HG02678 (cell line): ENCODE measurements around the gene ECI2.
"Not testable (repeated sequence)": the region's sequence is repeated elsewhere in the genome, so short reads cannot be mapped to it uniquely, and the experiment has no call there.

Experiments
- ATAC-seq: cut with Tn5 transposase; IDR thresholded peaks from one replicate; pipeline ENCODE4 v1.9.1; 2021; ENCODE audit warnings: mild to moderate bottlenecking, moderate library complexity; ENCODE audit not compliant: unreplicated experiment

The ECI2 gene

DNA sequence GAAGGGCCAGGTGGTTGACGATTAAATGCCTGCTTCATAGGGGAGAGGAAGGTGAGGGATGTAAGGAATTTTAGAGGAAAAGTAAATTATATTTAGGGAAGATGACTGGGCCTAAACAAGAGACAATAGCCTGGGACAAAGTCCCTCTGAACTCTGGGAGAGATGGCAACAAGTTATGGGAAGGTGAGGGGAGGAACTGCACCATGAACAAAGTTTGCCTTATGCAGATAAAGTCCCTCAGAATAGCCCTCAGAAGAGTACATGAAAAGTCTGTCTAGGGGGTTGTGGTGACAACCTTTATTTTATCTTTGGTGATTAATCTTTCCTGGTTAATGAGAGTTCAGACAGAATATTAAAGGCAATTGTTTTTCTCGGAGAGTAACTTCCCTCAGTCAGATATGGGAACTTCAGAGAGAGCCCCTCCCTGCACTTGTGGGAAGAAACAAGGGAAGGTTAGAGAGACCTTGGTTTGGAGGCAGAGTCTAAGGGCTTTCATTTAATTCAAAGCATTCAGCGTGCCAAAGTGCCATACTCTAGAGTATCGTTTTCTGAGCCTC is 29.3 kb downstream of the ECI2 start:
- ATAC-seq = no peak

DNA sequence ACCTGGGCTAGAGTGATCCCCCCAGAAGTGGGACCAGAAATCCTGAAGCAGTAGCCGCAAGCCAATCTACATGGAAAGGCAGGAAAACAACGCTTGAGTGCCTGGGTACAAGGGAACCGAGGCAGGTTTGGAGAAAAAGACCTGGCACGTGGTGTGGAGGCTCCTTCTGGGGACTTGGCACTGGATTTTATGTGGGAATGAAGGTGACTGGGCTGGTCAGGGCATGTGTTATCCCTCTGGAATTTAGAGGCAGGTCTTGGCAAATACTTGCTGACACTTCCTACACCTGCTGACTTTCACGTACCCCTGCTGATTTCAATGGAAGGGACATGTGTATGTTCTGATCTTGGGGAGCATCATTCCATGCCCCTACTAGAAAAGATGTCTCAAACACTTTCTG is 31.4 kb downstream of the ECI2 start:
- no peak for ATAC-seq

DNA sequence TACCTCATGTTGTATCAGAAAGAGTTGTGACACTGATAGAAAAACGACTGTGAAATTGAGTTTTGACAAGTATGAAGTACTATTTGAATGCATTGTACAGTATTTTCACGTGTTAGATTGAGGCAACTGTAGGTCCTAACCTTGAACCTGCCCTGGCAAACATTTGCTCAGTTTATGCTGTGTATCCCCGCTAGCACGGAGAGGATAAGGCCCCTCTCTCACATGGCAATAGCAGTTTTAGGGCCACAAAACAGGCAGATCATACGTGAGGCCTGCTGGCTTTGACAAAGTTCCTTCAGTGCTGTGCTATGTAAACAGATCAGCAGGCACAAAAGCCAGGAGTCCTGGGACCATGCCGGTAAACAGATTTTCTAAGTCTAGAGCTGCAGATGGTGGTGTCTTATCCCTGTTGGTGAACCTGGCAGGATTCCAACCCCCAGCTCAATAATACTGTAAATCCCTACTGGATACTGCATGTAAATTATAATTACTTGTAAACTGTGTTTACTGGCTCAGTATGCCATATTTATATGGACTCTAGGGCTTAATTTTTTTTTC is 32.6 kb downstream of the ECI2 start:
- ATAC-seq = no peak

DNA sequence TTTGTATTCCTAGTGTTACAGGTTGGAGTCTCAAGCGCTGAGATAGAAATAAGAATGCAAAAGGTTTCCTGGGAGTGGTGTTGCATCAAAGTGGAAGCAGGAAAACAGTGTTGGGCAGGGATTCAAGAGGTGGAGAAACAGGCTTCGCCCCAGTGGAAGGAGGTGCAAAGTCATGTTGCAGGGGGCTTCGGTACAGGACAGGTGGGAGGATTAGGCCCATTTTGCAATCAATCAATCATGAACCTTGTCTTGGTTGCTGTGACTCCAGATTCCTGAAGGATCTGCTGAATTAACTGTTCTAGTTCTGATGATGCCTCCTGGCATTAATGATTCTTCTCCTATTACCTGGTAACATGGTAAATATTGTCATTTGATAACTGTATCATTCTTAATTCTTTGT is 34.1 kb downstream of the ECI2 start:
- ATAC-seq = no peak

DNA sequence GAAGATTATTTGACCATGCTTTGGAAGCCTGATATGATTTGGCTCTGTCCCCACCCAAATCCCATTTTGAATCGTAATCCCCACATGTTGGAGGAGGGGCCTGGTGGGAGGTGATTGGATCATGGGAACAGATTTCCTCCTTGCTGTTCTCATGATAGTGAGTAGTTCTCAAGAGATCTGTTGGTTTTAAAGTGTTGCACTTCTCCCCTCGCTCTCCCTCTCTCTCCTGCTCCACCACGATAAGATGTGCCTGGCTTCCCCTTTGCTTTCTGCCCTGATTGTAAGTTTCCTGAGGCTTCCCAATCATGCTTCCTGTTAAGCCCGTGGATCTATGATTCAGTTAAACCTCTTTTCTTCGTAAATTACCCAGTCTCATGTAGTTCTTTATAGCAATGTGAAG is 34.7 kb downstream of the ECI2 start:
- ATAC-seq = no peak

DNA sequence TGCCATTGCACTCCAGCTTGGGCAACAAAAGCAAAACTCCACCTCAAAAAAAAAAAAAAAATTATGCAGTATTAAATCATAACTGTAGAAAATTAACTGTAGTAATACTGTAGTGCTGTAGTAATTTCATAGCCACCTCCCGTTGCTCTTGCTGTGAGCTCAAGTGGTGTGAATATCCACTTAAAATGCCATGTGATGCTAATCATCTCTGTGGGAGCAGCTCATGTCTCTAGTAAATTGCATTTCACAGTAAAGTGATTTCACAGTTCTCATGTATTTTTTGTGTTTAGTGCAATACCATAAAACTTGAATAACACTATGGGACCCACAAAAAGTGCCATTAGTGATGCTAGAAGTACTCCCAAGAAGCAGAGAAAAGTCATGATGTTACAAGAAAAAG is 42.1 kb downstream of the ECI2 start:
- ATAC-seq = no peak

DNA sequence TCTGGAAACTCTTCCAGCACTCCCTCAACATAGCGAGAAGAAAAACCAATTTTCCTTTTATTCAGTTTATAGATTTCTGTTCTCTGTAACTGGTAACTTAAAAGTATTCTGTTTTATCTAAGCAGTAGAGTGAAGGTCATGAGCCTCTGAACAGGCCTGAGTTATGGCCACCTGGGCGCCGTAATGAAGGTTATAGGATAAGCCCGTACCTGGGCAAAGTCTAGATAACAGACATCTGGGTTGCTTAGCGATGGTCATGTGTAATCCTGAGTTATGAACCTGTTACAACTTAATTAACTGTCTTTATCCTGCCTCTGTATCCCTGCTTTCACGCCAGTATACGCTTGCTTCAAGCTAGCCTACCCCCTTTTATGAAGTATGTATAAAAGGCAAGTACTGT is 43.4 kb downstream of the ECI2 start:
- ATAC-seq = no peak

DNA sequence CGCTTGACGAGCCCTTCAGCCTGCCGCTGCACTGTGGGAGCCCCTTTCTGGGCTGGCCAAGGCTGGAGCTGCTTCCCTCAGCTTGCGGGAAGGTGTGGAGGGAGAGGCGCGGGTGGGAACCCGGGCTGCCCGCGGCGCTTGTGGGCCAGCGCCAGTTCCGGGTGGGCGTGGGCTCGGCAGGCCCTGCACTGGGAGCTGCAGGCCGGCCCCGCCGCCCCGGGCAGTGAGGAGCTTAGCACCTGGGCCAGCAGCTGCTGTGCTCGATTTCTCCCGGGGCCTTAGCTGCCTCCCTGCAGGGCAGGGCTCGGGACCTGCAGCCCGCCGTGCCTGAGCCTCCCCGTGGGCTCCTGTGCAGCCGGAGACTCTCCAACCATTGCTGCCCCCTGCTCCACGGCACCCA is 45.3 kb downstream of the ECI2 start:
- not testable (repeated sequence) for ATAC-seq

DNA sequence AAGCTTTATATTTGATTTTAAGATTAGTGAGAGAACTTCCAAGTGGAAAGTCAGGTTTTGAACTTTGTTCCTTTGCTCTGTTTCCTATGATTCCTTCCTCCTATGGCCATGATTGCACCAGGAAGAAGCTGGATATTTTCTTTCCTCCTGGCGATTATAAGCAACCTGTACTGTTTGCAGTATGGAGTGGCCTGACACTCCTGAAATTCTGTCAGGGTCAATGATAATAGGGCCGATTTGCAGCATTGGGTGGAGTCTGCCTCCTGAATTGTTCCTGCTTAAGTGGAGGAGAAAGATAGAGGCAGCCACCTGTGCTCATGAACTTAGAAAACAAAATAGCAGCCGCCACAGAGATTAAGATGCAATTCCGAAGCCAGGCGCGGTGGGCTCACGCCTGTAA is 46.7 kb downstream of the ECI2 start:
- no peak for ATAC-seq

DNA sequence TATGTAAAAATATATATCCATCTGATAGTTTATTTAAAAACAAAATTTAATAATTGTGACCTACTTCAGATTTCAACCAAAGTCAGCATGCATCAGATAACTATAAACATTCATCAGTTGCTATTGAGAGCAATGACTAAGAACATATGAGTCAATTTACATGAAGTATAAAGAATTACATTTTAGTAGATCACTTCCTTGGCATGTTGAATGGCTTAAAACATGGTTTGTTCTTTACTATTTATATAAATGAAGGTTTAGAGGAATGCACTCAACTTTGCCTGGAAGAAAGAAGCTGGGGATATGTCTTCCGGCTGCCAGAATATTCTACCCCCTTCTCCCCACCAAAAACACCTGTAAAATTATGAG is 50.1 kb downstream of the ECI2 start:
- ATAC-seq = no peak

DNA sequence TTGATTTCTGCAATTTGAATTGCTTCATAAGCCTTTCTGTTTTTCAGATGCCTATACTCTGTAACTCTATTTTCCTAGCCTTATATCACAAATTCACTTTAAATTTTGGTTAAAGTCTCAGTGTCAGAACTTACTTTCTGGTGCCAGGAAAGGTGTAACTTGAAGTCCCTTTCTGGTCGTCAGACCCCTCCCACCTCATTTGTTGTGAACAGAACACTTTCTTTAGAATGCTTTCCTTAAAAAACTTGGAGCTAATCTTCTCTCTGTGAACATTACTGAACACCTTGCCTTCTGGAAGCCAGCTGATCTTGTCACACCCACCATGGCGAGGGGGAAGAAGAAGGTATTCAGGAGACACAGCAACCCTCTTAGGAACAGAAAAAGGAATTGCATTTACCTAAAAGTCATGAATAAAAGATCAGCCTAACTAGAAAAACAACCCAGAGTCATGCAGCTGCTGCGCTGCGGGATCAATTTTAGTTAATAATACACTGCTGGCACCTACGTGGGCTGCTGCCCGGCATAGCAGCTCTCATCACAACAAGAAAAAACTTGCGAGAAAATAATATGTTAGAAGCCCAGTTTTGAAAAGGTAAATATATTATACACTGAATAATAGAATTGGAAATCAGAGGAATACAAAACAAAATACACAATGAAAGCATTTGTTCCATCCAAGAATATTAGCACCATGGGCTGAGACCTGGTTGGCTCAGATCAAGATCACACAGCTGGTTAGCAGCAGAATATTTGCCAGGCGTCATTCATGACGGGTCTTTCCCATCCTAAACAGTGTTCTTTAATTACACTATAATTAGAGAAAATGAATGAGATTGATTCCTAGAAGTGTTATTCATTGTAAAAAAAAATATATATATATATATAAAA is 50.7 kb downstream of the ECI2 start:
- no peak for ATAC-seq

DNA sequence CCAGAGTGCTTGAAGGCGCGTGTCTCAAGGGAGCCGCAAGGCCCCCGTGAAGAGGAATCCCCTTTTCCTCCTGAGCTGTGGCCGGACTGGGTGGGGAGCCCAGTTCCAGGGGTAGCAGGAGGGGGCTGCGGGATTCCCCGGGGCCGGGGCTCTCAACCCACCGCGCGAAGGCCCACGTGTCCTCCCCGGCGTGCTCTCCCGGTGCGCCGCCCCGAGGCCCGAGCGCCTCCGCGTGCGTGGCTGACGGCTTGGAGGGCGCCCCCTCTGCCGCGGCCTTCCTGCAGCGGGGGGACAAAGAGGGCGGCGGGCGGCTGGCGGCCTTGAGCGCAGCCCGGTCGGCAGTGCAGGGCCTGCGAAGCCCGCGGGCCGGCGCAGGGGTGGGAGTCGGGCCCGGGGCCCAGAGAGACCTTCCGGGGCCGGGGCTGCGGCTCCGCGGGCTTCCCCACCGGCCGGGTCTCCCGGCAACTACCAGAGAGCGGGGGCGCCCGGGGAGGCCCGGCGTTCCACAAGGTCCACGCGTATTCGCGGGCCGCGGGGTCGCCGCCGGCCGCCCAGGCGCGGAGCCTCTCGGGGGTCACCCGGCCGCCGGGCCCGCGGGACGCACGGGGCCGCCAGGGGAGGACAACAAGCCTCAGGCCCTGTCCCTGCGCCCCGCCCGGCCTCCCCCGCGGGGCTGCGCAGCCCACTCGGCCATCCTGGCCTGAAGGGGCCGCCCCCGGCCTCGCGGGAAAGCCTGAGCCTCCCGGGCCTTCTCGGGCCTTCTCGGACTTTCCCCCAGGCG is 56.5 kb downstream of the ECI2 start, which contains the start of gene FAM217A:
TSS of gene FAM217A (minus strand) at position 447 of the 781 bp plus-strand sequence. CDS start 1,723 bp downstream, outside the sequence.
- ATAC-seq = no peak

DNA sequence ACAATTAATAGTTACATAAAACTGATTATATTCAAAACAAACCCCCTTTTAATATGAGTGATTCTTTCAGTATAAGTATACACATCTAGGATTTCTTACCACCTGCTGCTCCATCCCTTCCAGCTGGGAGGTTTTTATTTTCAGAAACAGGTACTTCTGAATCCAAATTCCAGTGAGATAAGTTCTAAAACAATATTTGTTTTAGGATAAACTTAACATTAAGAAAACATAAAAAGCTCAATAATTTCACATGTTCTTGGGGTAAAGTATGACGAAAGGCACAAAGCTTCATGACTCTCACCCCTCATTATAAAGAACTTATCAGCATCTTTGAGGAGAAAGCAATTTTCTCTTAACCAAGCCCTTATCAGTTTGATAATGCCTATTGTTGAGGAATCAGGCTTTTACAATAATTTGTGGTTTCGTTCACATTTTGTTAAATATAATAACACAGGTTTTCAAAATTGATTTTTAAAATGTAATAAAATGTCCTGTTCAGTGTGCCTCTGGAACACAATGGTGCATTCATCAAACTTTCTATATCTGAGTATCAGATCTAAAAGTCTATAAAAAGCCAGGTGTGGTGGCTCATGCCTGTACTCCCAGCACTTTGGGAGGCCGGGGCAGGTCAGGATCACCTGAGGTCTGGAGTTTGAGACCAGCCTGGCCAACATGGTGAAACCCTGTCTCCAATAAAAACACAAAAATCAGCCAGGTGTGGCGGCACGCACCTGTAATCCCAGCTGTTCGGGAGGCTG is 60.7 kb downstream of the ECI2 start:
- no peak for ATAC-seq

DNA sequence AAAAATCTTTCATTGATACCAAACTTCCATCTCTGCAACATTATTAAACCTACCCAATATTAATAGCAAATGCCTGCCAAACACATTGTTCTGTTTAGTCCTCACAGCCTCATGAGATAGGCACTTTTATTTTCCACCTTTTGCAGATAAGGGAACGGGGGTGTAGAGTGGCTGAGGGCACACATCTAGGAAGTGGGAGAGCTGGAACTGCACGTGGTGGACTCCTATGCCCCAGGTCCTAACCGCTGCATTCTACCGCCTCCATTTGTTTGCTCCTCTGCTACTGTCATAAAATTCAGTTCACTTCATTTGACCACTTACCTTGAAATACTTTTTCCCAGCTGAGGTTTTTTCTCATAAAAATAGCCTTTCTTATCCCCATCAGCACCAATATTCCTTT is 64.0 kb downstream of the ECI2 start:
- ATAC-seq = no peak

DNA sequence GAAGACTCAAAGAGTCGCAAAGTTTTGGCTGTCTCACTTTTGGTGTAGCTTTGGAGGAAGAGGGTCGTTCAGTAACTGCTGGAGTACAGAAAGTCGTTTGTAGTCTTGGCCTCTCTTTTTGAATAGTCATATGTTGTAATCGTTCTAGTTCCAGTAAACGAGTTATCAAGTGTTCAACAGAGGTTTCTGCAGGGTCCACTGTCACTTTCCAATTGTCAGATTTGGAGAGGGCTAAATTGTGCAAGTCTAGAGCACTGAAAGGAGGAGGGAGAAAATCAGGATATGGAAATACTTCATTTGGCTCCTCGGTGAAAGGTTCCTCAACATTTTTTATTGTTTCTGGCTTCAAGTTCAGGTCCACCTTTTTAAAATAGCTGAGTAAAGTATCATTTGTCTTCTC is 66.2 kb downstream of the ECI2 start:
- ATAC-seq = no peak

DNA sequence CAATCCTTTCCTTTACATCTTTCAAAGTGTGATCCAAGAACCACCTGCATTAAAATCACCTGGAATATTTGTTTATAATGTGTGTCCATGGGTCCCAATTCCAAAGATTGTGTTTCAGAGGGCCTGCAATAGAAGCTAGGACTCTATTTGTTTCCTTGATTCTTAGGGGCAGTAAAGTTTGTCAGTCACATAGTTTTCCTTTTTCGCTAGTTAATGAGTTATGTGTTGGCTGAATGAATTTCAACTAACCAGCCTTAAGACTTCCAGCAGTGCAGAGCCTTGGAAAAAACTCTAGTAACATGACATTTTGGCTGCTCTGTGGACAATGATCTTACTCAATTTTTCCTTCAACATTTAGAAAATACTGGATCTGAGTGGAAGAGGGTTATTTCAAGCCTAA is 67.7 kb downstream of the ECI2 start:
- no peak for ATAC-seq

DNA sequence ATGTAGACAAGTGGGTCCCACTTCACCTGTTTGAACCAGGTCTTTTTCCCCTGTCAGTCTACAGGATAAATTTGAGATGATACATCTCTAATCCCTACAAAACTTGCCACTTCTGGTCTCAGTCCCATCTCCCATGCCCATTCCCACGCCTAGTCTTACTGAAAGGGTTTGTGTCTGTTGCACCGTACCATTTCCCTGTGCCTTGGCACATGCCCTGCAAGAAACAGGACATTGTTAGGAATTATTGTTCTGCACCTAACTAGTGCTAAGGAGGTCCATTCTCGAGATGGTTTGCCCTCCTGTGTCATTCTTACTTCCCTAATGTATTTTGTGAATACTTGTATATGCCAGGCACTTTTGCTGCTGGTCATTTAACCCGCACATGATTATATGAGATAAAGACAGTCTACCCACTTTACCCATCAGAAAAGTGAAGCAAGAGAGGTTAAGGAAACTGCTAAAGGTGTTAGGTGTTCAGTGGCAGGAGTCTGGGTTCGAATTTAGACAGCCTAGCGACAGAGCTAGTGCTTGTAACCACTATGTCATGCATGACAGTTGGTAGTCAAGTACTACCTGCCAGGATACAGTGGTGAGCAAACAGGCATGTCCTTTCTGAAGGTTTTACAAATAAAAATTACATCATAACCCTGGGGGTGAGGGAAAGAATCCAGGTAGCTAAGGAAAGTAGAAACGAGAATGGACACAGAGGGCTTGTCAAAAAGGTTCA is 69.2 kb downstream of the ECI2 start:
- no peak for ATAC-seq
